MM.1S (cell line): Measurements from ENCODE around the gene CFAP73.
A peak's percentile ranks its signal among the peaks of the same experiment; 100 is the strongest.

Experiments used
- DNase-seq: peaks from one replicate; pipeline ENCODE4 v3.0.0-alpha.2; 2015
- H2AFZ ChIP-seq: fragments of 300-600 bp; sonication (generic); 2 replicates; pipeline ENCODE4 v1.6.0; 2016; ENCODE audit warnings: antibody characterized with exemption, low read length
- H3F3A ChIP-seq: fragments of 300-600 bp; sonication (generic); 2 replicates; pipeline ENCODE4 v1.6.1; 2016; ENCODE audit warnings: mild to moderate bottlenecking, antibody characterized with exemption, low read length, moderate library complexity, mixed read lengths; ENCODE audit not compliant: insufficient read depth
- H3K27ac ChIP-seq: fragments of 300-600 bp; sonication (generic); 2 replicates; pipeline ENCODE4 v1.5.1; 2016; ENCODE audit warnings: mild to moderate bottlenecking, low read length
- H3K27me3 ChIP-seq: fragments of 300-600 bp; sonication (generic); replicated peaks from 2 replicates; pipeline ENCODE4 v1.6.0; 2016; ENCODE audit warnings: low read length; ENCODE audit not compliant: insufficient read depth
- H3K36me3 ChIP-seq: fragments of 300-600 bp; sonication (generic); replicated peaks from 2 replicates; pipeline ENCODE4 v1.6.1; 2016; ENCODE audit warnings: mild to moderate bottlenecking, low read length, mixed read lengths; ENCODE audit not compliant: insufficient read depth
- H3K4me1 ChIP-seq: fragments of 300-600 bp; sonication (generic); 2 replicates; pipeline ENCODE4 v1.6.1; 2016; ENCODE audit warnings: low read length, mixed read lengths
- H3K4me2 ChIP-seq: fragments of 300-600 bp; sonication (generic); 2 replicates; pipeline ENCODE4 v1.6.0; 2016; ENCODE audit warnings: low read depth, low read length
- H3K4me3 ChIP-seq: fragments of 300-600 bp; sonication (generic); 2 replicates; pipeline ENCODE4 v1.5.1; 2016; ENCODE audit warnings: low read length, mixed read lengths
- H3K79me2 ChIP-seq: fragments of 300-600 bp; sonication (generic); 2 replicates; pipeline ENCODE4 v1.6.1; 2016; ENCODE audit warnings: mixed run types, low read length, mixed read lengths
- H3K9ac ChIP-seq: fragments of 300-600 bp; sonication (generic); 2 replicates; pipeline ENCODE4 v1.6.1; 2016; ENCODE audit warnings: low read length, mixed read lengths
- H3K9me2 ChIP-seq: fragments of 300-600 bp; sonication (generic); replicated peaks from 2 replicates; pipeline ENCODE4 v1.6.1; 2016; ENCODE audit warnings: mild to moderate bottlenecking, low read length, mixed read lengths; ENCODE audit not compliant: insufficient read depth
- H3K9me3 ChIP-seq: fragments of 300-600 bp; sonication (generic); replicated peaks from 2 replicates; pipeline ENCODE4 v1.6.1; 2016; ENCODE audit warnings: mild to moderate bottlenecking, low read length, mixed read lengths; ENCODE audit not compliant: insufficient read depth
- H4K20me1 ChIP-seq: fragments of 300-600 bp; sonication (generic); 2 replicates; pipeline ENCODE4 v1.6.1; 2016; ENCODE audit warnings: mild to moderate bottlenecking, low read length, moderate library complexity, mixed read lengths; ENCODE audit not compliant: insufficient read depth
- EZH2 ChIP-seq: fragments of 300-600 bp; sonication (generic); optimal IDR thresholded peaks from 2 replicates; pipeline ENCODE3; 2017; ENCODE audit warnings: low read depth, mild to moderate bottlenecking, antibody characterized with exemption, low read length, mixed read lengths
- EZH2phosphoT487 ChIP-seq: fragments of 300-600 bp; sonication (generic); IDR thresholded peaks from 2 replicates; pipeline ENCODE4 v1.6.1; 2018; ENCODE audit warnings: antibody characterized with exemption, low read length
- TF ChIP-seq, protein P1 (sequence below): fragments of 300-600 bp; sonication (generic); IDR thresholded peaks from 2 replicates; pipeline ENCODE4 v1.5.1; 2016; ENCODE audit warnings: antibody characterized with exemption, low read length, mixed read lengths

CFAP73 gene

DNA sequence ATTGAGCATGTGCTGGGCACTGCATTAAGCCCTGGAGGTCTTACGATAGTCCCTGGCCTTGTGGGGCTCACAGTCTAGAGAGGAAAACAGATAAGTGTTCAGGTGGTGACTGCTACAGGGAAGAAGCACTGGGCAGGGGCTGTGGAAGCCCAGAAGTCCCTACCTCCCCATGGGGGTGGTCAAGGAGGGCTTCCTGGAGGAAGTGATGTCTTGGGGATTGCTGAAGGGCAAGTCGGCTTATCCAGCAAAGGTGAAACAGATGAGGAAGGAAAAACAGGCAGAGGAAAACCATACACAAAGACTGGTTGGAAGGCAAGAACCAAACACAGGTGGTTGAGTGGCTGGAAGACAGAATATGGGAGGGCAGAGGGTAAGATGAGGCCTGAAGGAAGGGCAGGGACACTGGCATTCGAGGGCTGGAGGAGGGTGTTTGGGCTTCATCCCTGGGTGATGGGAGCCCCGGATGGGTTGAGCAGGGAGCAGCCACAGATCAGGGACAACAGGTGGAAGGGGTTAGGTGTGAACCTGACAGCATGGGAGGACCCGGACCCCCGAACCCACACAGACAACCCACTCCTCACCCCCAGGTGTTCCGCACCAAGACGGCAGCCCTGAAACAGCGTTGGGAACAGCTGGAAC, 2.8 kb downstream of the CFAP73 start:
- no peaks in the 10 kb centered on the region for H3K36me3 ChIP-seq
- no peak for TF ChIP-seq EZH2phosphoT487
- TF ChIP-seq EZH2 = no peak
- TF ChIP-seq, protein P1, sequence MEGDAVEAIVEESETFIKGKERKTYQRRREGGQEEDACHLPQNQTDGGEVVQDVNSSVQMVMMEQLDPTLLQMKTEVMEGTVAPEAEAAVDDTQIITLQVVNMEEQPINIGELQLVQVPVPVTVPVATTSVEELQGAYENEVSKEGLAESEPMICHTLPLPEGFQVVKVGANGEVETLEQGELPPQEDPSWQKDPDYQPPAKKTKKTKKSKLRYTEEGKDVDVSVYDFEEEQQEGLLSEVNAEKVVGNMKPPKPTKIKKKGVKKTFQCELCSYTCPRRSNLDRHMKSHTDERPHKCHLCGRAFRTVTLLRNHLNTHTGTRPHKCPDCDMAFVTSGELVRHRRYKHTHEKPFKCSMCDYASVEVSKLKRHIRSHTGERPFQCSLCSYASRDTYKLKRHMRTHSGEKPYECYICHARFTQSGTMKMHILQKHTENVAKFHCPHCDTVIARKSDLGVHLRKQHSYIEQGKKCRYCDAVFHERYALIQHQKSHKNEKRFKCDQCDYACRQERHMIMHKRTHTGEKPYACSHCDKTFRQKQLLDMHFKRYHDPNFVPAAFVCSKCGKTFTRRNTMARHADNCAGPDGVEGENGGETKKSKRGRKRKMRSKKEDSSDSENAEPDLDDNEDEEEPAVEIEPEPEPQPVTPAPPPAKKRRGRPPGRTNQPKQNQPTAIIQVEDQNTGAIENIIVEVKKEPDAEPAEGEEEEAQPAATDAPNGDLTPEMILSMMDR = no peak
- no peaks in the 10 kb centered on the region for H4K20me1 ChIP-seq
- H2AFZ ChIP-seq = no peak overlapping the region
- no peaks in the 10 kb centered on the region for H3K4me1 ChIP-seq
- no peaks in the 10 kb centered on the region for H3F3A ChIP-seq
- no peak overlapping the region for H3K9ac ChIP-seq
- no peaks in the 10 kb centered on the region; the same call in 1 of the 2 replicates for H3K27me3 ChIP-seq
- H3K9me3 ChIP-seq = no peaks in the 10 kb centered on the region
- H3K27ac ChIP-seq = no peak overlapping the region
- DNase-seq = no peak
- no peaks in the 10 kb centered on the region for H3K9me2 ChIP-seq
- peak overlapping the region; percentile 74 for H3K4me2 ChIP-seq
- peak overlapping the region; percentile 43; the same call in 1 of the 2 replicates for H3K4me3 ChIP-seq
- H3K79me2 ChIP-seq = no peaks in the 10 kb centered on the region

DNA sequence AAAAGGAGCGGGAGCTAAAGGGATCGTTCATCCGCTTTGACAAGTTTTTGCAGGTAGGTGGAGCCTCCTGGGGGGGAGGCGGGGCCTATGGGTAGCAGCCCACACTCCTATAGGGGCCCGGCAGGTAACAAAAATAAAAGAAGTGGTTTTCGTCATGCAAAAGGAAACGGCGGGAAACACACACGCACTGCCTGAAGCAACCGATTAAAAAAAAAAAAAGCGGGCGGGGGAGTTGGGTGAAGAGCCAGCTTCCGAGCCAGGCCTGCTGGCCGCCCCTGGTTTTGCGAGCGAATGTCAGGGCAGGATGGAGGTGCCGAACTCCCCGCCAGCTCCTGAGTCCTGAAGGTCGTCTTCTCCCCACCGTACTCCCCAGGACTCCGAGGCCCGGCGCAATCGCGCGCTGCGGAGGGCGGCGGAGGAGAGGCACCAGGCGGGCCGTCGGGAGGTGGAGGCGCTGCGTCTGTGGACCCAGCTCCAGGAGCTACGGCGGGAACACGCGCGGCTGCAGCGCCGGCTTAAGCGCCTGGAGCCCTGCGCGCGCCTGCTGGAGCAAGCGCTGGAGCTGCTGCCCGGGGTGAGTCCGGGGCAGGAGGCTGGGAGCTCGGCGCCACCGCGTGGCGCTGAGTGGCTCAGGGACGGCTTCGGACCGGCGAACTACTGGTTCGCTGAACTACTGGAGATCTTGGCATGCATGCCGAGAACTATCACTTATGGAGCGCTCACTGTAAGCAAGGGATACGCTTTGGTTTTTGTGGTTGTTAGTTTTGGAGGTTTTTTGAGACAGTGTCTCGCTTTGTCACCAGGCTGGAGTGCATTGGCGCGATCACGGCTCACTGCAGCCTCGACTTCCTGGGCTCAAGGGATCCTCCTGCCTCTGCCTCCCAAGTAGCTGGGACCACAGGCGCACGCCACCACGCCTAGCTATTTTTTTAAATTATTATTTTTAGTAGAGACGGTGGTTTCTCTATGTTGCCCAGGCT, 3.6 kb downstream of the CFAP73 start:
- TF ChIP-seq, protein P1 = peak; percentile 33
- no peak for TF ChIP-seq EZH2
- H4K20me1 ChIP-seq = no peaks in the 10 kb centered on the region
- H3K9me3 ChIP-seq = no peaks in the 10 kb centered on the region
- H3K27me3 ChIP-seq = no peaks in the 10 kb centered on the region; the same call in 1 of the 2 replicates
- no peaks in the 10 kb centered on the region for H3K9me2 ChIP-seq
- H3K36me3 ChIP-seq = no peaks in the 10 kb centered on the region
- H3K27ac ChIP-seq = no peak overlapping the region
- peak overlapping the region; percentile 74 for H3K4me2 ChIP-seq
- H2AFZ ChIP-seq = peak overlapping the region; percentile 56; the same call in 1 of the 2 replicates
- peak; percentile 49 for DNase-seq
- no peaks in the 10 kb centered on the region for H3F3A ChIP-seq
- H3K4me1 ChIP-seq = no peaks in the 10 kb centered on the region
- no peak overlapping the region; the same call in 1 of the 2 replicates for H3K9ac ChIP-seq
- peak overlapping the region; percentile 43 for H3K4me3 ChIP-seq
- H3K79me2 ChIP-seq = no peaks in the 10 kb centered on the region

DNA sequence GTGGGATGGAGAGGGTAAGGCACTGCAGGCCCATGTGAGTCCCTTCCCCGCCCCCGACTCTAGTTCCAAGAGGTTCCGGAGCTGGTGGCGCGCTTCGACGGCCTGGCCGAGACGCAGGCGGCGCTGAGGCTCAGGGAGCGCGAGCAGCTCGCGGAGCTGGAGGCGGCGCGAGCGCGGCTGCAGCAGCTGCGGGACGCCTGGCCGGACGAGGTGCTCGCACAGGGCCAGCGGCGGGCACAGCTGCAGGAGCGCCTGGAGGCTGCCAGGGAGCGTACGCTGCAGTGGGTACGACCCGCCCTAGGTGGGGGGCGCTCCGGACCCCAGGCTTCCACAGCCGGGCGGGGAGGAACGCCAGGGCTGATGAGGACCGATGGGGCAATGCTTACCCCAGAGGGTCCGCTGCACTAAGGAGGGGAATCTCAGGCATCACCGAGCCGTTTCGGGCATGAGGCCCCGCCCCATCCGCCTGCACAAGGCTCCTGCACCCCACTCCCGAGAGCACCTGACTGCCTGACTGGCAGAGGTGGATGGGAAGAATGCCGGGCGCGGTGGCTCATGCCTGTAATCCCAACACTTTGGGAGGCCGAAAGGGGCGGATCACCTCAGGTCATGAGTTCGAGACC, 4.9 kb downstream of the CFAP73 start:
- no peak for TF ChIP-seq EZH2
- no peak for TF ChIP-seq EZH2phosphoT487
- TF ChIP-seq, protein P1 = no peak
- Histone ChIP-seq H3K27me3 (no peaks in the 10 kb centered on the region; the same call in 1 of the 2 replicates), H4K20me1 (no peaks in the 10 kb centered on the region), H3F3A (no peaks in the 10 kb centered on the region), H3K4me3 (peak overlapping the region; percentile 44), H3K79me2 (no peaks in the 10 kb centered on the region), H3K4me2 (peak overlapping the region; percentile 62; the same call in 1 of the 2 replicates), H3K4me1 (no peaks in the 10 kb centered on the region), H3K27ac (no peak overlapping the region), H3K9me3 (no peaks in the 10 kb centered on the region), H3K36me3 (no peaks in the 10 kb centered on the region), H3K9me2 (no peaks in the 10 kb centered on the region), H3K9ac (no peak overlapping the region), H2AFZ (peak overlapping the region; percentile 48; the same call in 1 of the 2 replicates)
- DNase-seq = peak; percentile 51
